K562 (cell line): Measurements from ENCODE around the gene RBBP8. TPM values are rescaled to one million over a fixed set of nuclear protein-coding genes. Genes with fewer than 3 reads are reported as not detected.

Experiments used
- ATAC-seq: fragments of 200-7000 bp; cut with Tn5 transposase; 3 replicates; pipeline ENCODE4 v1.9.1; 2020; ENCODE audit warnings: moderate library complexity
- BruUV-seq: library from RNA; stranded (reverse); fragments of 400-500 nt; replicated peaks from 2 replicates; lab custom pipeline; 2021; lab: Mats Ljungman, UMichigan
- CTCF ChIA-PET: fragments of 300-600 bp; formaldehyde crosslinking; extraction: SDS; loops from one replicate; lab custom pipeline; 2021; ENCODE audit warnings: low intra/inter-chr PET ratio; lab: Yijun Ruan, JAX
- POLR2A ChIA-PET: fragments of 300-600, 350-650 bp; sonication (Branson Sonifier 250); formaldehyde crosslinking; extraction: SDS; loops from one replicate; lab custom pipeline; 2021; ENCODE audit warnings: antibody characterized with exemption, inconsistent platforms; lab: Yijun Ruan, JAX
- DNase-seq, 4 experiments: peaks; one replicate each; pipeline versions ENCODE4 v3.0.0 to v3.0.0-alpha.2; 2011 to 2018; ENCODE audit warnings: low spot score in 3 of 4, mixed read lengths in 3 of 4; ENCODE audit errors: extremely low read depth in 1 of 4
- FAIRE-seq: peaks from 2 replicates; lab custom pipeline; 2011; peaks lifted over from hg19 to GRCh38; lab: Jason Lieb, UNC
- H2AFZ ChIP-seq: 2 replicates; pipeline ENCODE4 v1.6.0; 2011; ENCODE audit warnings: low read depth, low read length, control low read depth, inconsistent platforms
- H3K27ac ChIP-seq: fragments of 200-600 bp; 3 replicates; pipeline ENCODE4 v1.8.0; 2011; ENCODE audit warnings: low read depth, mild to moderate bottlenecking, control low read depth, inconsistent platforms, low read length, moderate library complexity, mixed read lengths; ENCODE audit errors: extremely low read depth
- H3K27me3 ChIP-seq, 2 experiments: fragments of 300-600 bp in 1 of 2; 2 replicates in 1 of 2; 3 replicates in 1 of 2; pipeline versions ENCODE4 v1.6.0 to v1.8.0; 2011; ENCODE audit warnings: inconsistent platforms in 2 of 2, low read length in 2 of 2, mild to moderate bottlenecking in 1 of 2, mixed read lengths in 1 of 2, moderate library complexity in 1 of 2; ENCODE audit not compliant: control insufficient read depth in 2 of 2, insufficient read depth in 2 of 2
- H3K36me3 ChIP-seq: fragments of 300-600 bp; 3 replicates; pipeline ENCODE4 v1.8.0; 2011; ENCODE audit warnings: mild to moderate bottlenecking, low read length, inconsistent platforms; ENCODE audit not compliant: control insufficient read depth, insufficient read depth
- H3K4me1 ChIP-seq, 2 experiments: fragments of 200-600 bp in 1 of 2; replicated peaks in 1 of 2; 2 replicates in 1 of 2; 3 replicates in 1 of 2; pipeline versions ENCODE4 v1.5.1 to v1.8.0; 2011; ENCODE audit warnings: inconsistent platforms in 2 of 2, low read length in 2 of 2, mild to moderate bottlenecking in 1 of 2, mixed read lengths in 1 of 2, moderate library complexity in 1 of 2; ENCODE audit not compliant: control insufficient read depth in 2 of 2, insufficient read depth in 2 of 2
- H3K4me2 ChIP-seq: 2 replicates; pipeline ENCODE4 v1.6.1; 2011; ENCODE audit warnings: low read length, control low read depth, inconsistent platforms, mixed read lengths; ENCODE audit not compliant: insufficient read depth
- H3K4me3 ChIP-seq: fragments of 200-600 bp; sonication (generic), shearing (Covaris generic); 2 replicates; pipeline ENCODE4 v1.5.1; 2016; ENCODE audit warnings: control low read depth, inconsistent platforms
- H3K79me2 ChIP-seq: fragments of 200-600 bp; 3 replicates; pipeline ENCODE4 v1.8.0; 2011; ENCODE audit warnings: low read length, inconsistent platforms; ENCODE audit not compliant: control insufficient read depth, insufficient read depth
- H3K9ac ChIP-seq, 2 experiments: 2 replicates each; pipeline versions ENCODE4 v1.6.0 to v1.6.1; 2011; ENCODE audit warnings: low read depth in 2 of 2, low read length in 2 of 2, control low read depth in 1 of 2, inconsistent platforms in 1 of 2, mild to moderate bottlenecking in 1 of 2, mixed read lengths in 1 of 2; ENCODE audit not compliant: insufficient read depth in 1 of 2
- H3K9me1 ChIP-seq: one replicate; pipeline ENCODE4 v1.6.0; 2011; ENCODE audit warnings: inconsistent platforms, mild to moderate bottlenecking, low read length, moderate library complexity; ENCODE audit not compliant: control insufficient read depth, insufficient read depth
- H3K9me3 ChIP-seq: replicated peaks from 2 replicates; pipeline ENCODE4 v1.5.1; 2011; ENCODE audit warnings: low read depth, low read length, inconsistent platforms; ENCODE audit not compliant: control insufficient read depth, insufficient read depth
- H4K20me1 ChIP-seq: replicated peaks from 2 replicates; pipeline ENCODE4 v1.6.1; 2011; ENCODE audit warnings: low read length, inconsistent platforms, mixed read lengths; ENCODE audit not compliant: control insufficient read depth, insufficient read depth
- BCOR ChIP-seq: fragments of 450-650 bp; IDR thresholded peaks from 2 replicates; pipeline ENCODE4 v1.6.1; 2016
- C11orf30 ChIP-seq: fragments of 450-650 bp; IDR thresholded peaks from 2 replicates; pipeline ENCODE4 v1.6.1; 2016; ENCODE audit warnings: low read depth, mild to moderate bottlenecking
- HDAC1 ChIP-seq, 2 experiments: fragments of 450-650 bp; IDR thresholded peaks; 2 replicates each; pipeline ENCODE4 v1.6.1; 2016 to 2017; ENCODE audit warnings: inconsistent platforms in 1 of 2, mild to moderate bottlenecking in 1 of 2, moderate library complexity in 1 of 2
- NCOA4 ChIP-seq: fragments of 450-650 bp; IDR thresholded peaks from 2 replicates; pipeline ENCODE4 v1.6.1; 2018; ENCODE audit warnings: mild to moderate bottlenecking; ENCODE audit not compliant: partially characterized antibody
- NFATC3 ChIP-seq: fragments of 450-650 bp; IDR thresholded peaks from 2 replicates; pipeline ENCODE4 v1.6.1; 2017; ENCODE audit warnings: mild to moderate bottlenecking
- SAFB ChIP-seq: fragments of 200-400 bp; formaldehyde crosslinking; IDR thresholded peaks from 2 replicates; pipeline ENCODE4 v1.6.1; 2017; ENCODE audit warnings: low read depth, low read length, borderline replicate concordance
- XRCC3 ChIP-seq: fragments of 450-650 bp; IDR thresholded peaks from 2 replicates; pipeline ENCODE4 v1.6.1; 2017; ENCODE audit warnings: mild to moderate bottlenecking, moderate library complexity
- XRCC5 ChIP-seq: fragments of 200-400 bp; formaldehyde crosslinking; IDR thresholded peaks from 2 replicates; pipeline ENCODE4 v1.6.1; 2017; ENCODE audit warnings: low read depth, mild to moderate bottlenecking, low read length
- ZNF384 ChIP-seq: IDR thresholded peaks from 2 replicates; pipeline ENCODE4 v1.6.1; 2012; ENCODE audit warnings: low read depth, low read length, improper control_type of control experiment
- ZNF780A ChIP-seq: fragments of 250-450 bp; sonication (Bioruptor Pico); IDR thresholded peaks from 2 replicates; pipeline ENCODE4 v1.5.0; 2021; ENCODE audit warnings: mild to moderate bottlenecking
- WGBS: fragments of 100-300 bp; shearing (Covaris generic); methylation state at CpG from one replicate; pipeline ENCODE4 v1.1.6; 2016; ENCODE audit warnings: low coverage, mixed read lengths; ENCODE audit not compliant: insufficient coverage; ENCODE audit errors: missing lambda C conversion rate; 5-methylcytosine and 5-hydroxymethylcytosine counted together
- in situ Hi-C: fragments of 300-500 bp; cut with MboI; formaldehyde crosslinking; loops from 4 replicates; pipeline ENCODE4 v1.15.0; 2018; ENCODE audit warnings: inconsistent platforms, mixed read lengths
- intact Hi-C: fragments of 100-400 bp; cut with micrococcal nuclease; formaldehyde crosslinking; loops from 2 replicates; pipeline ENCODE4 v1.14.2; 2022
- polyA plus RNA-seq, 8 experiments: library from polyadenylated mRNA; depleted of rRNA in 4 of 8; stranded (reverse) in 5 of 8; unstranded in 3 of 8; fragments of >200 nt; fragmentation: Nextera tagmentation in 2 of 8; fragmentation: Illumina TruSeq in 1 of 8; extraction: Ambion mirVana in 2 of 8; extraction: Trizol in 1 of 8; gene quantifications; 2 replicates each; pipeline versions ENCODE4 v1.2.1 to v1.2.3, GENCODE V29; 2011 to 2014; ENCODE audit warnings: inconsistent platforms in 1 of 8, missing spikeins in 1 of 8
- total RNA-seq, 7 experiments: library from RNA; depleted of rRNA in 6 of 7; stranded (reverse); fragments of >200 nt in 6 of 7; fragmentation: Illumina TruSeq in 2 of 7; extraction: Trizol in 2 of 7; gene quantifications; 2 replicates each; pipeline versions ENCODE4 v1.2.1 to v1.2.3, GENCODE V29; 2011 to 2021; ENCODE audit warnings: low replicate concordance in 1 of 7
- TF ChIP-seq, protein P1 (sequence below), 2 experiments: IDR thresholded peaks; 2 replicates each; pipeline ENCODE4 v1.6.1; 2011; ENCODE audit warnings: borderline replicate concordance in 1 of 2, control low read depth in 1 of 2, low read depth in 1 of 2, low read length in 1 of 2, mild to moderate bottlenecking in 1 of 2, mixed read lengths in 1 of 2, moderate library complexity in 1 of 2; ENCODE audit not compliant: insufficient read depth in 1 of 2, insufficient read length in 1 of 2, poor library complexity in 1 of 2, severe bottlenecking in 1 of 2; ENCODE audit errors: extremely low read depth in 1 of 2
- TF ChIP-seq, protein P2 (sequence below): fragments of 250-450 bp; sonication (Bioruptor Pico); IDR thresholded peaks from 2 replicates; pipeline ENCODE4 v1.4.0; 2020
- TF ChIP-seq, protein P3 (sequence below): sonication (generic); formaldehyde crosslinking; IDR thresholded peaks from 2 replicates; pipeline ENCODE4 v1.8.1; 2022; ENCODE audit warnings: missing genetic modification reagents

RBBP8 gene
- total and polyA plus RNA-seq, 9 of the 15 experiments (the other 6 are each of a cell fraction or from before 2014, with no cell fraction given): 28.4 to 63.1 (median 48.9) TPM

DNA sequence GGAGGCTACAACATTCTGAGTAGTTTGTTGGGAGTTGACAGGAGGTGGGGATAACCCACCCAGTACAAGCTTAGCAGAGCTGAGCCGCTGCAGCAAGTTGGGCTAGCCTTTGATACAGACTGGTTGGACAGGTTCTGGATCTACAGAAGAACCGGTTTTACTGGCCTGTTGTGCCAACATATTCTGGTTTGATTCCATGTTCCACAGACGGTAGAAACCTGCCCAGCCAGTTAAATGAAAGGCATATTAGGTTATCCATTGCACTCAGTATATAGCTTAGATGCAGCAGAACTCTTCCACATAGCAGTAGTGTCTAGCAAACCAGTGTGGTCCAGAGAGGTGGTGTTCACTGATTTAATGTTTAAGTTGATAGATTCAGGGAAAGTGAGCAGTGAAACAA, 19.3 kb upstream of the RBBP8 start:
- Histone ChIP-seq H3K9ac (no peak overlapping the region), H3K79me2 (no peaks in the 10 kb centered on the region), H2AFZ (no peak overlapping the region), H3K4me2 (no peak overlapping the region), H3K9me1 (no peaks in the 10 kb centered on the region), H3K27me3 (no peaks in the 10 kb centered on the region), H3K4me1 (no peaks in the 10 kb centered on the region), H3K36me3 (no peaks in the 10 kb centered on the region), H3K4me3 (no peak overlapping the region), H4K20me1 (no peaks in the 10 kb centered on the region), H3K9me3 (no peaks in the 10 kb centered on the region), H3K27ac (no peak overlapping the region)
- no peak for DNase-seq
- in situ Hi-C loops: no loop called here
- no TSS peak for BruUV-seq
- POLR2A ChIA-PET: no interaction called here
- CTCF ChIA-PET: no interaction called here
- ATAC-seq: no peak
- FAIRE-seq: peak; percentile 6
- 0% methylated on average over 3 of the region's 3 CpGs for WGBS
- intact Hi-C loops: no loop called here
- TF ChIP-seq ZNF780A (CRISPR knock-in tag): no peak
- no peak for TF ChIP-seq BCOR
- no peak for TF ChIP-seq XRCC3
- no peak for TF ChIP-seq C11orf30
- TF ChIP-seq, protein P1, sequence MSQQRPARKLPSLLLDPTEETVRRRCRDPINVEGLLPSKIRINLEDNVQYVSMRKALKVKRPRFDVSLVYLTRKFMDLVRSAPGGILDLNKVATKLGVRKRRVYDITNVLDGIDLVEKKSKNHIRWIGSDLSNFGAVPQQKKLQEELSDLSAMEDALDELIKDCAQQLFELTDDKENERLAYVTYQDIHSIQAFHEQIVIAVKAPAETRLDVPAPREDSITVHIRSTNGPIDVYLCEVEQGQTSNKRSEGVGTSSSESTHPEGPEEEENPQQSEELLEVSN (IDR thresholded peaks at IDR 0.05; ENCODE audit: borderline replicate concordance in 1 of 2, extremely low read depth in 1 of 2, insufficient read depth in 1 of 2, insufficient read length in 1 of 2, low read depth in 1 of 2, low read length in 1 of 2, poor library complexity in 1 of 2, severe bottlenecking in 1 of 2): no peak
- TF ChIP-seq, protein P2, sequence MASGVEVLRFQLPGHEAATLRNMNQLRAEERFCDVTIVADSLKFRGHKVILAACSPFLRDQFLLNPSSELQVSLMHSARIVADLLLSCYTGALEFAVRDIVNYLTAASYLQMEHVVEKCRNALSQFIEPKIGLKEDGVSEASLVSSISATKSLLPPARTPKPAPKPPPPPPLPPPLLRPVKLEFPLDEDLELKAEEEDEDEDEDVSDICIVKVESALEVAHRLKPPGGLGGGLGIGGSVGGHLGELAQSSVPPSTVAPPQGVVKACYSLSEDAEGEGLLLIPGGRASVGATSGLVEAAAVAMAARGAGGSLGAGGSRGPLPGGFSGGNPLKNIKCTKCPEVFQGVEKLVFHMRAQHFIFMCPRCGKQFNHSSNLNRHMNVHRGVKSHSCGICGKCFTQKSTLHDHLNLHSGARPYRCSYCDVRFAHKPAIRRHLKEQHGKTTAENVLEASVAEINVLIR (CRISPR knock-in tag): no peak
- TF ChIP-seq, protein P3, sequence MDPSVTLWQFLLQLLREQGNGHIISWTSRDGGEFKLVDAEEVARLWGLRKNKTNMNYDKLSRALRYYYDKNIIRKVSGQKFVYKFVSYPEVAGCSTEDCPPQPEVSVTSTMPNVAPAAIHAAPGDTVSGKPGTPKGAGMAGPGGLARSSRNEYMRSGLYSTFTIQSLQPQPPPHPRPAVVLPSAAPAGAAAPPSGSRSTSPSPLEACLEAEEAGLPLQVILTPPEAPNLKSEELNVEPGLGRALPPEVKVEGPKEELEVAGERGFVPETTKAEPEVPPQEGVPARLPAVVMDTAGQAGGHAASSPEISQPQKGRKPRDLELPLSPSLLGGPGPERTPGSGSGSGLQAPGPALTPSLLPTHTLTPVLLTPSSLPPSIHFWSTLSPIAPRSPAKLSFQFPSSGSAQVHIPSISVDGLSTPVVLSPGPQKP (CRISPR knock-in tag): no peak
- no peak for TF ChIP-seq XRCC5
- TF ChIP-seq SAFB: no peak
- TF ChIP-seq HDAC1 (IDR thresholded peaks at IDR 0.05): no peak
- TF ChIP-seq NCOA4: no peak
- TF ChIP-seq ZNF384: no peak
- no peak for TF ChIP-seq NFATC3
